HepG2 (cell line): Measurements from ENCODE around the gene ADAM15. TPM values are rescaled to one million over a fixed set of nuclear protein-coding genes. Genes with fewer than 3 reads are reported as not detected.

Experiments used
- E2F5 ChIP-seq: sonication (generic); formaldehyde crosslinking; conservative IDR thresholded peaks from 2 replicates; pipeline ENCODE4 v1.4.0; 2020; ENCODE audit warnings: missing genetic modification reagents
- ERF ChIP-seq: IDR thresholded peaks from 2 replicates; pipeline ENCODE4 v1.6.1; 2018; ENCODE audit warnings: missing biosample characterization, missing genetic modification reagents
- IKZF5 ChIP-seq: IDR thresholded peaks from 2 replicates; pipeline ENCODE4 v1.6.1; 2018; ENCODE audit warnings: missing genetic modification reagents, mild to moderate bottlenecking, missing compliant biosample characterization
- JDP2 ChIP-seq: sonication (generic); formaldehyde crosslinking; IDR thresholded peaks from 2 replicates; pipeline ENCODE4 v1.8.1; 2022; ENCODE audit warnings: missing genetic modification reagents, borderline replicate concordance
- PBX3 ChIP-seq: sonication (generic); formaldehyde crosslinking; IDR thresholded peaks from 2 replicates; pipeline ENCODE4 v1.8.1; 2023; ENCODE audit warnings: missing genetic modification reagents, inconsistent platforms, borderline replicate concordance
- REPIN1 ChIP-seq: sonication (generic); formaldehyde crosslinking; IDR thresholded peaks from 2 replicates; pipeline ENCODE4 v1.8.0; 2022; ENCODE audit warnings: missing genetic modification reagents, low read depth, mild to moderate bottlenecking, borderline replicate concordance
- RNF2 ChIP-seq: fragments of 450-650 bp; conservative IDR thresholded peaks from 2 replicates; pipeline ENCODE4 v1.6.1; 2016; ENCODE audit warnings: low read depth
- SNAPC2 ChIP-seq: sonication (generic); formaldehyde crosslinking; IDR thresholded peaks from 2 replicates; pipeline ENCODE4 v1.8.1; 2022; ENCODE audit warnings: mild to moderate bottlenecking, missing genetic modification reagents
- TOPORS ChIP-seq: sonication (generic); formaldehyde crosslinking; IDR thresholded peaks from 2 replicates; pipeline ENCODE4 v1.8.0; 2023; ENCODE audit warnings: mild to moderate bottlenecking, missing genetic modification reagents
- ZBED4 ChIP-seq: sonication (generic); formaldehyde crosslinking; IDR thresholded peaks from 2 replicates; pipeline ENCODE4 v1.4.0; 2020; ENCODE audit warnings: missing genetic modification reagents, borderline replicate concordance
- ZBTB2 ChIP-seq: sonication (generic); formaldehyde crosslinking; IDR thresholded peaks from 2 replicates; pipeline ENCODE4 v1.8.0; 2022; ENCODE audit warnings: low read depth, missing genetic modification reagents
- ZBTB38 ChIP-seq: sonication (generic); formaldehyde crosslinking; IDR thresholded peaks from 2 replicates; pipeline ENCODE4 v1.5.1; 2020; ENCODE audit warnings: mild to moderate bottlenecking, missing genetic modification reagents
- ZBTB44 ChIP-seq: sonication (generic); formaldehyde crosslinking; IDR thresholded peaks from 2 replicates; pipeline ENCODE4 v1.4.0; 2020; ENCODE audit warnings: missing genetic modification reagents
- ZNF232 ChIP-seq: sonication (generic); formaldehyde crosslinking; IDR thresholded peaks from 2 replicates; pipeline ENCODE4 v1.4.0; 2020; ENCODE audit warnings: missing genetic modification reagents, borderline replicate concordance
- ZNF441 ChIP-seq: sonication (generic); formaldehyde crosslinking; IDR thresholded peaks from 2 replicates; pipeline ENCODE4 v1.7.0; 2021; ENCODE audit warnings: missing genetic modification reagents, borderline replicate concordance
- ZNF766 ChIP-seq: sonication (generic); formaldehyde crosslinking; IDR thresholded peaks from 2 replicates; pipeline ENCODE4 v1.5.0; 2020; ENCODE audit warnings: missing genetic modification reagents, borderline replicate concordance
- ZSCAN20 ChIP-seq: sonication (generic); formaldehyde crosslinking; IDR thresholded peaks from 2 replicates; pipeline ENCODE4 v1.4.0; 2020; ENCODE audit warnings: missing genetic modification reagents, mild to moderate bottlenecking, borderline replicate concordance
- polyA plus RNA-seq, 8 experiments: library from polyadenylated mRNA; depleted of rRNA in 3 of 8; stranded (reverse) in 7 of 8; unstranded in 1 of 8; fragments of >200 nt; fragmentation: Illumina TruSeq in 4 of 8; extraction: Trizol in 4 of 8; gene quantifications; 2 replicates each; pipeline versions ENCODE4 v1.2.1 to v1.2.3, GENCODE V29; 2011 to 2016; ENCODE audit warnings: low read depth in 4 of 8, missing spikeins in 1 of 8, mixed read lengths in 1 of 8; ENCODE audit not compliant: insufficient read depth in 1 of 8
- total RNA-seq, 5 experiments: library from RNA; depleted of rRNA; stranded (reverse); fragments of >200 nt; fragmentation: Illumina TruSeq; extraction: Trizol; gene quantifications; 2 replicates each; pipeline ENCODE4 v1.2.3, GENCODE V29; 2016; ENCODE audit warnings: low read depth in 1 of 5

The ADAM15 gene
- total and polyA plus RNA-seq, 2 of the 13 experiments (the other 11 are each of a cell fraction or from before 2014, with no cell fraction given) = 17.9 to 25.6 TPM

GRCh38 chr1:155017041-155017945 lies 33.8 kb upstream of the ADAM15 start (continued):
- TF ChIP-seq ZBTB44 (no peak), ZBTB2 (peak; percentile 75), E2F5 (CRISPR knock-in tag) (peak; percentile 49; the same call in 1 of the 2 replicates), TOPORS (CRISPR knock-in tag) (peak; percentile 38; the same call in 1 of the 2 replicates), SNAPC2 (CRISPR knock-in tag) (no peak), IKZF5 (CRISPR knock-in tag) (peak; percentile 88; the same call in 1 of the 2 replicates), ZSCAN20 (CRISPR knock-in tag) (peak; percentile 48; the same call in 1 of the 2 replicates), ZBED4 (CRISPR knock-in tag) (peak; percentile 75; the same call in 1 of the 2 replicates), RNF2 (peak; percentile 37; the same call in 1 of the 2 replicates), REPIN1 (CRISPR knock-in tag) (peak; percentile 91), PBX3 (CRISPR knock-in tag) (no peak), ZNF232 (CRISPR knock-in tag) (no peak), ZNF441 (CRISPR knock-in tag) (0 out of 2 replicates have a peak, but pooled peaks have one; percentile 9), ZBTB38 (CRISPR knock-in tag) (peak; percentile 86), ZNF766 (CRISPR knock-in tag) (peak; percentile 72; the same call in 1 of the 2 replicates), ERF (peak; percentile 82; the same call in 1 of the 2 replicates), JDP2 (no peak)
